Measurements from ENCODE around the gene FBXO48. TPM values are rescaled to one million over a fixed set of nuclear protein-coding genes. Genes with fewer than 3 reads are reported as not detected.

FBXO48 gene
- 0.49 to 0.81 TPM (median 0.71 TPM) in 5 replicates for total RNA-seq (2022; extraction: Qiagen RNA extraction; ENCODE audit: low read depth)

GRCh38 chr2:68467077-68467960, at the start of gene FBXO48, which contains the start of gene APLF:
TSS of gene FBXO48 (minus strand) at chr2:68467294. CDS start at chr2:68465145, 2,149 bp downstream.
TSS of gene APLF (plus strand) at chr2:68467585. CDS start at chr2:68467732, 147 bp downstream.

Other genes starting within 250 kb of the FBXO48 start
- 63.2 to 84.8 TPM (median 75.7 TPM) in 5 replicates for gene PPP3R1, start 214.8 kb downstream of the FBXO48 start, total RNA-seq (2022; extraction: Qiagen RNA extraction; ENCODE audit: low read depth)
- gene CNRIP1, start 147.3 kb downstream of the FBXO48 start, total RNA-seq (2022; extraction: Qiagen RNA extraction; ENCODE audit: low read depth), result 2.2 to 2.9 TPM (median 2.3 TPM) in 5 replicates
- not detected in 5 replicates for gene PLEK, start 102.0 kb downstream of the FBXO48 start, total RNA-seq (2022; extraction: Qiagen RNA extraction; ENCODE audit: low read depth)
- gene APLF, start 291 bp upstream of the FBXO48 start, total RNA-seq (2022; extraction: Qiagen RNA extraction; ENCODE audit: low read depth), result 0.68 to 1.0 TPM (median 0.79 TPM) in 5 replicates
- gene PROKR1, start 176.3 kb upstream of the FBXO48 start, total RNA-seq (2022; extraction: Qiagen RNA extraction; ENCODE audit: low read depth), result 0.02 to 0.04 TPM in 2 of 5 replicates, not detected in the others